HCT116 (cell line): ENCODE measurements around the gene ZNF536. TPM values are rescaled to one million over a fixed set of nuclear protein-coding genes. Genes with fewer than 3 reads are reported as not detected.

ENCODE experiments used
- ATAC-seq: fragments of 200-7000 bp; cut with Tn5 transposase; 2 replicates; pipeline ENCODE4 v1.9.1; 2020; ENCODE audit warnings: mild to moderate bottlenecking, moderate library complexity
- BruUV-seq: library from RNA; stranded (reverse); fragments of 400-500 nt; replicated peaks from 2 replicates; lab custom pipeline; 2021; lab: Mats Ljungman, UMichigan
- CTCF ChIA-PET: fragments of 300-600 bp; sonication (Branson Sonifier 250); formaldehyde crosslinking; loops from one replicate; lab custom pipeline; 2021; ENCODE audit warnings: antibody characterized with exemption; lab: Charles Lee
- POLR2A ChIA-PET: fragments of 300-600, 350-600 bp; sonication (Branson Sonifier 250); formaldehyde crosslinking; loops from one replicate; lab custom pipeline; 2021; ENCODE audit warnings: antibody characterized with exemption; lab: Charles Lee
- RAD21 ChIA-PET, 2 experiments: fragments of 300-600 bp; sonication (Branson Sonifier 250); formaldehyde crosslinking; loops; one replicate each; lab custom pipeline; 2023; ENCODE audit warnings: low total read pairs in 2 of 2; ENCODE audit not compliant: uncharacterized antibody in 2 of 2, unreplicated experiment in 2 of 2, low non-redundant PET in 1 of 2; lab: Charles Lee
- DNase-seq: peaks from one replicate; pipeline ENCODE4 v3.0.0-alpha.2; 2010; ENCODE audit warnings: low read depth, low spot score
- H2AFZ ChIP-seq: fragments of 200-600 bp; shearing (Covaris generic), sonication (generic); 2 replicates; pipeline ENCODE4 v1.6.1; 2017; ENCODE audit warnings: low read depth, mixed run types, mixed read lengths, antibody characterized with exemption, low read length; ENCODE audit not compliant: poor library complexity, severe bottlenecking
- H3K27ac ChIP-seq: 2 replicates; pipeline ENCODE4 v1.5.1; 2012; ENCODE audit warnings: low read depth, low read length
- H3K27me3 ChIP-seq: fragments of 200-600 bp; sonication (generic); 2 replicates; pipeline ENCODE4 v1.6.1; 2016; ENCODE audit warnings: mixed run types, low read length, mixed read lengths; ENCODE audit not compliant: insufficient read depth
- H3K36me3 ChIP-seq, 2 experiments: fragments of 200-500 bp in 1 of 2; fragments of 200-600 bp in 1 of 2; sonication (Bioruptor generic) in 1 of 2; sonication (generic) in 1 of 2; 2 replicates each; pipeline versions ENCODE4 v1.5.1 to v1.6.1; 2014 to 2016; ENCODE audit warnings: low read length in 2 of 2, inconsistent platforms in 1 of 2, mixed read lengths in 1 of 2, mixed run types in 1 of 2; ENCODE audit not compliant: insufficient read depth in 2 of 2, control insufficient read depth in 1 of 2
- H3K4me1 ChIP-seq, 2 experiments: fragments of 200-600 bp in 1 of 2; sonication (generic) in 1 of 2; 2 replicates each; pipeline versions ENCODE4 v1.5.1 to v1.6.1; 2012 to 2017; ENCODE audit warnings: low read length in 2 of 2, inconsistent platforms in 1 of 2, mild to moderate bottlenecking in 1 of 2, mixed read lengths in 1 of 2, mixed run types in 1 of 2, moderate library complexity in 1 of 2; ENCODE audit not compliant: insufficient read depth in 2 of 2, control insufficient read depth in 1 of 2
- H3K4me2 ChIP-seq: fragments of 200-600 bp; sonication (generic); 2 replicates; pipeline ENCODE4 v1.6.1; 2017; ENCODE audit warnings: mixed run types, low read length, mixed read lengths
- H3K4me3 ChIP-seq, 2 experiments: fragments of 200-600 bp in 1 of 2; sonication (generic) in 1 of 2; replicated peaks in 1 of 2; 2 replicates each; pipeline ENCODE4 v1.5.1; 2011 to 2016; ENCODE audit warnings: low read length in 2 of 2, control low read depth in 1 of 2, low read depth in 1 of 2, mild to moderate bottlenecking in 1 of 2, mixed read lengths in 1 of 2, mixed run types in 1 of 2
- H3K79me2 ChIP-seq: fragments of 200-600 bp; sonication (generic); 2 replicates; pipeline ENCODE4 v1.6.1; 2017; ENCODE audit warnings: mild to moderate bottlenecking, mixed run types, low read length, moderate library complexity, mixed read lengths; ENCODE audit not compliant: insufficient read depth
- H3K9ac ChIP-seq: fragments of 200-600 bp; sonication (generic); 2 replicates; pipeline ENCODE4 v1.6.1; 2016; ENCODE audit warnings: low read length, mixed read lengths
- H3K9me2 ChIP-seq: fragments of 200-600 bp; sonication (generic), shearing (Covaris generic); 2 replicates; pipeline ENCODE4 v1.6.1; 2017; ENCODE audit warnings: mixed run types, mild to moderate bottlenecking, moderate library complexity; ENCODE audit not compliant: insufficient read depth
- H3K9me3 ChIP-seq, 2 experiments: fragments of 200-500 bp in 1 of 2; fragments of 200-600 bp in 1 of 2; sonication (Bioruptor generic) in 1 of 2; sonication (generic) in 1 of 2; 2 replicates each; pipeline ENCODE4 v1.6.1; 2014 to 2017; ENCODE audit warnings: low read length in 2 of 2, mixed read lengths in 2 of 2, inconsistent platforms in 1 of 2, low read depth in 1 of 2, mild to moderate bottlenecking in 1 of 2, mixed run types in 1 of 2, moderate library complexity in 1 of 2; ENCODE audit not compliant: control insufficient read depth in 1 of 2, insufficient read depth in 1 of 2
- H4K20me1 ChIP-seq: fragments of 200-600 bp; sonication (generic), shearing (Covaris generic); 2 replicates; pipeline ENCODE4 v1.6.1; 2017; ENCODE audit warnings: mixed run types, mild to moderate bottlenecking, moderate library complexity; ENCODE audit not compliant: insufficient read depth
- ATF3 ChIP-seq: IDR thresholded peaks from 2 replicates; pipeline ENCODE4 v1.6.1; 2012
- CTCF ChIP-seq, 3 experiments: fragments of 200-600 bp in 1 of 3; sonication (generic) in 1 of 3; IDR thresholded peaks in 2 of 3; conservative IDR thresholded peaks in 1 of 3; 2 replicates each; pipeline ENCODE4 v1.5.1; 2012 to 2017; ENCODE audit warnings: low read depth in 2 of 3, low read length in 2 of 3, antibody characterized with exemption in 1 of 3, borderline replicate concordance in 1 of 3, control low read depth in 1 of 3, mild to moderate bottlenecking in 1 of 3, mixed read lengths in 1 of 3, mixed run types in 1 of 3, moderate library complexity in 1 of 3; ENCODE audit not compliant: insufficient read depth in 1 of 3
- EGR1 ChIP-seq: IDR thresholded peaks from 2 replicates; pipeline ENCODE4 v1.6.1; 2012; ENCODE audit warnings: low read depth
- EZH2 ChIP-seq: fragments of 200-600 bp; sonication (generic); IDR thresholded peaks from 2 replicates; pipeline ENCODE4 v1.6.1; 2017; ENCODE audit warnings: antibody characterized with exemption, mixed run types
- EZH2phosphoT487 ChIP-seq: fragments of 200-600 bp; IDR thresholded peaks from 2 replicates; pipeline ENCODE4 v1.6.1; 2018; ENCODE audit warnings: antibody characterized with exemption, borderline replicate concordance
- JUND ChIP-seq: IDR thresholded peaks from 2 replicates; pipeline ENCODE4 v1.6.1; 2012
- REST ChIP-seq: IDR thresholded peaks from 2 replicates; pipeline ENCODE4 v1.6.1; 2012; ENCODE audit warnings: low read depth
- SRF ChIP-seq: IDR thresholded peaks from 2 replicates; pipeline ENCODE4 v1.6.1; 2012; ENCODE audit warnings: low read depth
- TCF7L2 ChIP-seq: IDR thresholded peaks from 2 replicates; pipeline ENCODE4 v1.7.0; 2011; ENCODE audit warnings: borderline replicate concordance, inconsistent platforms; ENCODE audit not compliant: insufficient read depth, insufficient read length; ENCODE audit errors: extremely low read depth
- YY1 ChIP-seq: IDR thresholded peaks from 2 replicates; pipeline ENCODE4 v1.6.1; 2011; ENCODE audit warnings: low read length, low read depth, moderate library complexity, mild to moderate bottlenecking; ENCODE audit not compliant: insufficient replicate concordance; ENCODE audit errors: extremely low read depth
- ZBTB33 ChIP-seq: IDR thresholded peaks from 2 replicates; pipeline ENCODE4 v1.6.1; 2011; ENCODE audit warnings: mild to moderate bottlenecking, low read length, moderate library complexity; ENCODE audit not compliant: insufficient replicate concordance; ENCODE audit errors: extremely low read depth
- intact Hi-C: fragments of 100-400 bp; cut with micrococcal nuclease; formaldehyde crosslinking; loops from 2 replicates; pipeline ENCODE4 v1.10.0; 2022
- total RNA-seq: library from RNA; stranded (reverse); gene quantifications from one replicate; pipeline ENCODE4 v1.2.1, GENCODE V29; 2021; ENCODE audit not compliant: unreplicated experiment

ZNF536 gene
- total RNA-seq, 1 experiment from 2014 or later, result not detected

GRCh38 chr19:30362156-30362754 lies 9.9 kb upstream of the ZNF536 start:
- no peaks in the 10 kb centered on the region for H3K4me1 ChIP-seq
- ChIA-PET RAD21 (no interaction called here), CTCF (no interaction called here), POLR2A (no interaction called here)
- ATAC-seq, result no peak
- no peak overlapping the region for H2AFZ ChIP-seq
- H3K79me2 ChIP-seq, result no peaks in the 10 kb centered on the region
- intact Hi-C loops, result no loop called here
- H3K27me3 ChIP-seq, result peaks cover 33% of the 10 kb centered on the region
- TF ChIP-seq EGR1 (no peak), EZH2 (no peak), ZBTB33 (no peak), JUND (no peak), TCF7L2 (no peak), ATF3 (no peak), REST (no peak), EZH2phosphoT487 (no peak), YY1 (no peak), CTCF (IDR thresholded peaks at IDR 0.05 in 2 of 3, conservative IDR thresholded peaks at IDR 0.05 in 1 of 3; ENCODE audit: borderline replicate concordance in 1 of 3, insufficient read depth in 1 of 3, low read depth in 2 of 3, low read length in 2 of 3) (no peak), SRF (no peak)
- TF ChIP-seq, all 23 proteins: peak for 0
- Histone ChIP-seq H3K27ac (no peak overlapping the region), H4K20me1 (no peaks in the 10 kb centered on the region), H3K4me3 (no peak overlapping the region), H3K9ac (no peak overlapping the region), H3K9me2 (no peaks in the 10 kb centered on the region), H3K9me3 (no peaks in the 10 kb centered on the region), H3K36me3 (no peaks in the 10 kb centered on the region), H3K4me2 (no peak overlapping the region)
- no peak for DNase-seq
- no TSS peak for BruUV-seq
